ENCODE measurements around the gene MSI2.

- TF ChIP-seq CTCF (IDR thresholded peaks at IDR 0.05) (no peak), POLR2A (IDR thresholded peaks at IDR 0.05) (no peak), POLR2AphosphoS5 (IDR thresholded peaks at IDR 0.05) (no peak)
These were observed 397.9 kb downstream of the MSI2 start for GRCh38 chr17:57654040-57654775.

Data from sigmoid colon (tissue), 4 donors.